HG03457 (cell line): ENCODE results near the gene DIS3L2.

Source experiments
- ATAC-seq: cut with Tn5 transposase; IDR thresholded peaks from one replicate; pipeline ENCODE4 v1.9.1; 2021; ENCODE audit warnings: moderate number of reproducible peaks; ENCODE audit not compliant: unreplicated experiment

The DIS3L2 gene

GRCh38 chr2:232049350-232049749 is 87.8 kb downstream of the DIS3L2 start:
- no peak for ATAC-seq

- no peak for ATAC-seq
These were observed 91.1 kb downstream of the DIS3L2 start for GRCh38 chr2:232052591-232052990.

GRCh38 chr2:232053777-232054176 is 92.3 kb downstream of the DIS3L2 start:
- no peak for ATAC-seq

- no peak for ATAC-seq
These were observed 96.8 kb downstream of the DIS3L2 start for GRCh38 chr2:232058063-232058877.

GRCh38 chr2:232058931-232059330 is 97.4 kb downstream of the DIS3L2 start:
- no peak for ATAC-seq

- ATAC-seq: no peak
These were observed 99.8 kb downstream of the DIS3L2 start for GRCh38 chr2:232061265-232061664.

GRCh38 chr2:232073026-232073425 is 111.5 kb downstream of the DIS3L2 start:
- ATAC-seq: no peak

GRCh38 chr2:232073699-232074098 is 112.2 kb downstream of the DIS3L2 start:
- ATAC-seq: no peak

GRCh38 chr2:232075080-232075479 is 113.6 kb downstream of the DIS3L2 start:
- ATAC-seq: no peak

GRCh38 chr2:232075859-232076258 is 114.3 kb downstream of the DIS3L2 start:
- no peak for ATAC-seq

- ATAC-seq: no peak
These were observed 114.8 kb downstream of the DIS3L2 start for GRCh38 chr2:232076272-232076671.

- ATAC-seq: no peak
These were observed 115.2 kb downstream of the DIS3L2 start for GRCh38 chr2:232076736-232077135.

GRCh38 chr2:232085164-232085563 is 123.7 kb downstream of the DIS3L2 start:
- no peak for ATAC-seq

- ATAC-seq: no peak
These were observed 124.4 kb downstream of the DIS3L2 start for GRCh38 chr2:232085826-232086425.

GRCh38 chr2:232088771-232089170 is 127.3 kb downstream of the DIS3L2 start:
- no peak for ATAC-seq

- no peak for ATAC-seq
These were observed 132.7 kb downstream of the DIS3L2 start for GRCh38 chr2:232094201-232094600.

- no peak for ATAC-seq
These were observed 133.4 kb downstream of the DIS3L2 start for GRCh38 chr2:232094883-232095282.

- ATAC-seq: no peak
These were observed 135.7 kb downstream of the DIS3L2 start for GRCh38 chr2:232097260-232097659.

GRCh38 chr2:232097758-232098157 is 136.2 kb downstream of the DIS3L2 start:
- ATAC-seq: no peak

GRCh38 chr2:232102380-232102779 is 140.9 kb downstream of the DIS3L2 start:
- ATAC-seq: no peak

- ATAC-seq: no peak
These were observed 141.7 kb downstream of the DIS3L2 start for GRCh38 chr2:232103140-232103737.

- ATAC-seq: no peak
These were observed 142.6 kb downstream of the DIS3L2 start for GRCh38 chr2:232104076-232104646.
